Neural progenitor cell (in vitro differentiated cells): Measurements from ENCODE around the gene C14orf132.

Experiments used
- EZH2 ChIP-seq: fragments of 200-600 bp; sonication (generic); IDR thresholded peaks from 2 replicates; pipeline ENCODE4 v1.6.1; 2017; ENCODE audit warnings: antibody characterized with exemption, mild to moderate bottlenecking, moderate library complexity
- EZH2phosphoT487 ChIP-seq: fragments of 200-600 bp; sonication (generic); IDR thresholded peaks from 2 replicates; pipeline ENCODE4 v1.6.1; 2017; ENCODE audit warnings: antibody characterized with exemption
- TF ChIP-seq, protein P1 (sequence below): fragments of 200-600 bp; sonication (generic); IDR thresholded peaks from 2 replicates; pipeline ENCODE4 v1.5.1; 2017; ENCODE audit warnings: antibody characterized with exemption, mild to moderate bottlenecking

DNA sequence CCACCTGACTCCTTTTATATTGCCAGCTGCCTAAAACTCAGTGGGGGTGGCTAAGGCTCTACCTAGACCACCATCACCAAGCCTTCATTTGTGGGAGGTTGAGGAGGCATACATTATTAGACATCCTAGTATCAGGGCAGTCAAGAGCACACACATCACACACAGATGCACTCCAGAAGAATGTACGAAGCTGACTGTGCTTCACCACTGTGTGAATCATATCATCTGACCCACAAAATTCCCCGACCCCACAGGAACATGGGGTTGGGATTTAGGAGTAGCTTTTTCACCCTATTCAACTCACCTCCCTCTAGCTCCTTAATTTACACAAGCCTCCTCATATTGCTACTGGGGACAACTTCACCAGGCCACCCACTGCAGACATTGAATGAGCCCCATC is 100.7 kb downstream of the C14orf132 start:
- no peak for TF ChIP-seq EZH2phosphoT487
- TF ChIP-seq, protein P1, sequence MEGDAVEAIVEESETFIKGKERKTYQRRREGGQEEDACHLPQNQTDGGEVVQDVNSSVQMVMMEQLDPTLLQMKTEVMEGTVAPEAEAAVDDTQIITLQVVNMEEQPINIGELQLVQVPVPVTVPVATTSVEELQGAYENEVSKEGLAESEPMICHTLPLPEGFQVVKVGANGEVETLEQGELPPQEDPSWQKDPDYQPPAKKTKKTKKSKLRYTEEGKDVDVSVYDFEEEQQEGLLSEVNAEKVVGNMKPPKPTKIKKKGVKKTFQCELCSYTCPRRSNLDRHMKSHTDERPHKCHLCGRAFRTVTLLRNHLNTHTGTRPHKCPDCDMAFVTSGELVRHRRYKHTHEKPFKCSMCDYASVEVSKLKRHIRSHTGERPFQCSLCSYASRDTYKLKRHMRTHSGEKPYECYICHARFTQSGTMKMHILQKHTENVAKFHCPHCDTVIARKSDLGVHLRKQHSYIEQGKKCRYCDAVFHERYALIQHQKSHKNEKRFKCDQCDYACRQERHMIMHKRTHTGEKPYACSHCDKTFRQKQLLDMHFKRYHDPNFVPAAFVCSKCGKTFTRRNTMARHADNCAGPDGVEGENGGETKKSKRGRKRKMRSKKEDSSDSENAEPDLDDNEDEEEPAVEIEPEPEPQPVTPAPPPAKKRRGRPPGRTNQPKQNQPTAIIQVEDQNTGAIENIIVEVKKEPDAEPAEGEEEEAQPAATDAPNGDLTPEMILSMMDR, result no peak
- TF ChIP-seq EZH2, result no peak
